Measurements from ENCODE around the gene SLIT3.

Gene SLIT3

DNA sequence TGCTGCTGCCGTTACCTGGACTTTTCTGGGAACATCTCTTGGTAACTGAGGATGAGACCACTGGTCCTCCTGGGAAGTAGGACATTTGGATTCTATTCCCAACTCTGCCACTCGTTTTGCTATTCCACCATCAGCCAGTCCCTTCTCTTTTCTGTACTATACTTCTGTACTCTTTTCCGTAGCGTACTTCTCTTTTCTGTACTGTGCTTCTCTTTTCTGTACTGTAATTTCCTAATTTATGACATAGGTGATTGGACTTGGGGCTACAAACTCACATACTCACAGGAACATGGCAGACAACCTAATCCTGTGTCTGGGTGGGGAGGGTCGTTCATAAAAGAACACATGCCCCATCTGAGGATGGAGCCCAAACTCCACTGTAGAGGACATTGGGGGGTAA, 386.4 kb downstream of the SLIT3 start:
- no peak for DNase-seq

DNA sequence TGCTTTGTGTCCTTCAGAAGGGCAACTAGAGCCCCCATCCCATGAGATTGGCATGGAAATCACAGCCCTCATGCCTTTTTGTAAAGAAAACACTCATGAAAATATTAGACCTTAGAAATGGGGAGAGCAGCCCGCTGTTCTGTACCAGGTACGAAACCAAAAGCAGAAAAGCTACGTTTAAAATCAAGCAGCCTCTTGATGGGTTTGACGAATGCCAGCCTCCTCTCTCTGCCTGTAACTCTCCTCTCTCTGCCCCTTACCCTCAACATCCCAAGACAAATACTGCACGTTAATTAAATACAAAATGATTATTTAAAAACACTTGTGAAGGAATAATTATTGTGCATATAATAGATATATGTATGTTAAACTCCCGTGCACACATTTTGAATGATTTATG, 390.1 kb downstream of the SLIT3 start:
- DNase-seq, result no peak

DNA sequence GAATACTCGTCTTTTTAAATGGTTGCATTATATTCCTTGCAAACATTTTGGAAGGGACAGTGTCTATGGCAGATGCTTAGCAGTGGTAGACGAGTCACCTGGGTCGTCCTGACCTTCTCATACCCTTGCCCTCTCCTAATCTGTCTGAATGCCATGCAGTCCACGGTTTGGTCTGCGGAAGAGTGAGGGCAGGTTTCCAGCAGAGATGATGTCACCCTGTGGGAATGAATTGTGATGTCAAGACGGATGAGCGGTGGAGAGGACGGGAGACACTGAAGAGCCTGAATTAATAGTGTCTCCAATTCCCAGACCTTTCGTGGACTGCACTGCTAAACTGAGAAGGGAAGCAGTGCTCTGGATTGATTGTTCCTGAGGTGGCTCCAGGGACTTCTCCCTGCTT, 392.7 kb downstream of the SLIT3 start:
- DNase-seq, result no peak

DNA sequence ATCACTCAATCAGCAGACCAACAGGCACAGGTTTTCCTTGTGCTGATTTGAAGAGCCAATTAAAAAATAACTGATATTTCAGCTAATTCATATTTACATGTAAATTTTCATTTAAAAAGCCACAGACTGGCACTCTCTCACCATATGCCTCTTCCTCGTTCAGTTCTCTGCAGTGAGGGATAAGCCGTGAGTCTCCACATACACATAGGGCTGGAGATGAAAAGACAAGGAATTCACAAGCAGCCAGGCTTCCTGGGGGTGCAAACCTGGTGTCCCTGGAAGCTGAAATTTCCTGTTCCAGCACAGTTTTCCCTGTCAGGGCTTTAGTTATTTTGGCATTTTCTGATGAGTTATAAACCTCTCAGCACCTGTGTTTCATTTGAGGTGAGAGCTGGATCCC, 397.9 kb downstream of the SLIT3 start:
- no peak for DNase-seq

DNA sequence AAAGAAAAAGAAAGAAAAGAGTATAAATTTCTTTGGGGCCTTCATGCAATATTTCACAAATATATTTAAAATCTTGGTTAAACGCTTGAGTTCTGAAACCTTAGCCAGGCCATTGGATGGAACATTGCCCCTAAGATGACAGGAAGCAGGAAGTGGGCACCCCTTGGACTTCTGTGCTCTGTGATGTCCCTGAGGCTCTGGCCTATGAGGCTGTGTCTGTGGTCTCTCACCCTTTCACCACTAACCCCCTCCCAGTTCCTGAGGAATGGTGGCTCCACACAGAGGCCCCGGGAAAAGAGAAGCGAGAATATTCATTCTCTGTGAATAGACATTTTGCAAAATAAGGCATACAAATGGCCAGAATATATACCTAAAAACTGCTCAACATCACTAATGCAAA, 401.3 kb downstream of the SLIT3 start:
- no peak for DNase-seq

DNA sequence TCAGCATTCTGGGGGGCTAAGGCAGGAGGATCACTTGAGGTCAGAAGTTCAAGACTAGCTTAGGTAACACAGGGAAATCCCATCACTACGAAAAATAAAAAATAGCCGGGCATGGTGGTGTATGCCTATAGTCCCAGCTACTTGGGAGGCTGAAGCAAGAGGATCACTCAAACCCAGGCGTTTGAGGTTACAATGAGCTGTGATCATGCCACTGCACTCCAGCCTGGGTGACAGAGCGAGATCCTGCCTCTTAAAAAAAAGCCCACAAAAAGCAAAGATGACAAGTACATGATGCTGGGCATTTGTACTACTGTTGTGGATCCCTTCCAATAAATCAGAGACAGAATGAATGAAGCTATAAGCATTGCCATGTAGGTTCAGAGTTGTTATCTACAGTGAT, 401.7 kb downstream of the SLIT3 start:
- no peak for DNase-seq

DNA sequence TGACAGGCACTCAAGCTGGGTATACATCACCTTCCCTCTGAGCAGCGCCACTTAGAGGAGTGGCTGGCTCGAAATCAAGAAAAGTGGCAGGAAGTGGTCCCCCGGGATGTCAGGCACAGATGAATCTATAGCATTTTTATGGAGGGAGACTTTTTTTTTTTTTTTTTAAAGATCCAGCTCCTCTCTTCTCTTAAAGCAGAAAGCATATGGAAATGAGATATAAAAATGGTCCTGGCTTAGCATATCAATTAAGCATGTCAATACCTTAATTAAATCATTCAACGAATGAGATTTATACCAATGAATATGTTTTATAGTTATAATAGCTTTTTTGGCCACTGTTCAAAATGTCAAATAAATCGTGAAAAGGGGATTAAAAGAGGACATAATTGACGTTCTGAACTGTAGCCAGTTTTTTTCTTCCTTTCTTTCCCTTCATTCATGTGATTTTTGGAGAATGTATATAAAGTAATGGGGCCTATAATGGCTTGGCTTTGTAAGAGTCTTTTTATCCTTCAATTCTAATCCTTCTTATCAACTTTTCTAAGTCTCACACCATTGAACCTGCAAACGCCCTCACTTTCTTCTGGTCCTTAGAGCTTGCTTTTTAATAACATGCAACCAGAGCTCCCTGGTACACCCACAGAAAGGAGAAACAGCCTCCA, 402.6 kb downstream of the SLIT3 start:
- peak in 2 of 3 experiments; percentile 0 to 82 for DNase-seq

DNA sequence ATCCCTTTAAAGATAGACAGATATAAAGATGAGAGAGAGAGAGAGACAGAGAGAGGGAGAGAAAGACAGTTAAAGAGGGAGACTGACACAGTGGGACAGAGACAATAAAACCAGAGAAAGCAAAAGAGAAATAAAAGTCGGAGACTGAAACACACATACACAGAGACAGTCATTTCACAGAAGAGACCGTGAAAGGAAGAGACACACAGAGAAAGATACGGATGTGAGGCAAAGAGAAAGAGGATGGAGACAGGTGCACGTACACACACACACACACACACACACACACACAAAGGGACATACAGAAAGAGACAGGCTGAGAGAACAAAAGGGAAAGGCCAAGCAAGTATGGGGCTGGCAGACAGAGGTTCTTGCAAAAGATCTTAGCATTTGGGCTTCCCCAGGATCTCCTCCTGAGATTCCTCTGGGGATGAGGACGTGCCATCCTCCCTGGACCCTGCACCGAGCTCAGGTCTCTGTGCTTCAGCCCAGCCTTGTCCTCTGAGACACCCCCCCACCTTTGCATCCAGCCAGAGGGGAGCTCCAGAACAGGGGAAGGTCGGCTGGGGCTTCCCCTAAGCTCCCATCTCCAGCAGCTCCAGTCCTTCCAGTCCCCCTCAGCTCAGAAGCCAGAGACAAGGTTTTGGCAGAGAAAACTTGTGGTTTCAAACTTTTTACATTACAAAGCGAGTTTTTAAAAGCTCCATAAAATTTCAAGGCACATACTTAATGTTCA, 403.4 kb downstream of the SLIT3 start:
- no peak for DNase-seq

DNA sequence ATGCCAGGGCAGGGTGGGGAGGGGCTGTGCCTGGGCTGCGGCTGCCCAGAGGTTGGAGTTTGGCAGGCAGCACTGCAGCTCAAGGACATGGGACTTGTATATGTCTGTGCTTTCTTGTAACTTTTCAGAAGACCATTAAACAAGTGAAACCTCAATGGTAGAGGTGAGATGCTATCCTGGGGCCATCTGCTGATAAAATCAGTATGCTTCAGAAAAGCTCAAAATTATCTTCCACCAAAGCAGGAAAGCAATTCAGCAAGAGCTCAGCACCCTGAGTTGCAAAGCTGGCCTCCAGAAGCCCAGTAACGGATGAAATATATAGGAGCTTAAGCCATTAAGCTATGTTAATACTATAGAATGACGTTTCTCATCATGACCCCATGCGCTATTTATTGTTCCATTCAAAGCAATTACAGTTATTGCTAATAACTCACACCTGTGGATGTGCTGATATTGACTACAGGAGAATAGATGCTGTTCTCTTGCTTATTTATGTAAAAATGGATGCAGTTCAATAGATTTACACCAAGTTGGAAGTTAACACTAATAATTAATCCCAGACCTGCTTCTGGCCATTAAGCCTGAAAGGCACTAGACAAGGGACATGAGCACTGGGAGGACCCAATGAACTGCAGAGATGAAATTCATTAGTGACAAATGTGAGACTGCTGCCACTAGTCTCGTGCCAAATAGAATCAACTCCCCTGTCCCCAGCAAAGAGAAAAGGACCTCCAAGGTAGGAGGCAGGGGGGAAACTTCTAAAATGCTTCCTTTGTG, 405.5 kb downstream of the SLIT3 start:
- no peak for DNase-seq

DNA sequence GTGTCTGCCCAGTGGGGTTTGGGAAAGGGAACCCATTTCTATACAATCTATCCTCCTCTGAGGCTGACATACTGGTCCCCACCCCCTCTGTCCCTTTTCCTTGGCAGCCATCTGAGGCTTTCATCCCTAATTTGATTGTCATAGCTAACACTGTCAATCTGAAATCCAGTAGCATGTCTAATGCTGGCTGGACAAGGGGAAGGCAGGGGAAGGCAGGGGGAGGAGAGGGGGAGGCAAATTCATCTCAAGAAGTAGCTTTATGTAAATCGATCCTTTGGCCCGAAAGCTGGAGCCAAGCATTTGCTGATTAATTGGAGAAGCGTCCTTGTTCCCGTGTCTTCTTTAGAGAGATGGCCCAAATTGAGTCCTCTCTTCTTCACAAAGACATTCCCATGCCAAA, 407.7 kb downstream of the SLIT3 start:
- DNase-seq, result no peak

DNA sequence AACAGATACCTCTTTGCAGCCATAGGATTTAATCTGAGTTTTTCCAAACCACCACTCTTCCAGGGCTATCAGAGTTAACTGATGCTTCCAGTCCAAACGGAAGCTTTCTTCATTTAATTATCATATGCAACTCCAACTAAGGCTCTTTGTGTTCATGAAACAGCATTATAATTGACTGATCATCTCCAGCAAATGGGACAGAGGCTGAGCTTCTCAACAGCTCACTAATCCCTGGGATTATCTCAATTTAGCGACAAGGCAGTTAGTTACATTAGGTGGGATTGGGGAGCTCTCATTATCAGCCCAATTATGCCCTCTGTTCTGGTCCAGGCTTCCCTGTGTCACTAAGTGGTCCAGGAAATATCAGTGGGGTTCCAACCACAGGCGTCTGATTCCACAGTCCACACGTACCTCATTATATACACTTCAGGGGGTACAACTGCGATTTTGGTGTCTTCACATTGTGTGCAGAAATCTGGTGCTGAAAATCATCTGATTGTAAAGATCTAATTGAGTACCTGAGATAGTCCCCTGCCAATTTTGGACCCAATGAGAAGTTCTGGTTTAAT, 408.2 kb downstream of the SLIT3 start:
- DNase-seq, result no peak

DNA sequence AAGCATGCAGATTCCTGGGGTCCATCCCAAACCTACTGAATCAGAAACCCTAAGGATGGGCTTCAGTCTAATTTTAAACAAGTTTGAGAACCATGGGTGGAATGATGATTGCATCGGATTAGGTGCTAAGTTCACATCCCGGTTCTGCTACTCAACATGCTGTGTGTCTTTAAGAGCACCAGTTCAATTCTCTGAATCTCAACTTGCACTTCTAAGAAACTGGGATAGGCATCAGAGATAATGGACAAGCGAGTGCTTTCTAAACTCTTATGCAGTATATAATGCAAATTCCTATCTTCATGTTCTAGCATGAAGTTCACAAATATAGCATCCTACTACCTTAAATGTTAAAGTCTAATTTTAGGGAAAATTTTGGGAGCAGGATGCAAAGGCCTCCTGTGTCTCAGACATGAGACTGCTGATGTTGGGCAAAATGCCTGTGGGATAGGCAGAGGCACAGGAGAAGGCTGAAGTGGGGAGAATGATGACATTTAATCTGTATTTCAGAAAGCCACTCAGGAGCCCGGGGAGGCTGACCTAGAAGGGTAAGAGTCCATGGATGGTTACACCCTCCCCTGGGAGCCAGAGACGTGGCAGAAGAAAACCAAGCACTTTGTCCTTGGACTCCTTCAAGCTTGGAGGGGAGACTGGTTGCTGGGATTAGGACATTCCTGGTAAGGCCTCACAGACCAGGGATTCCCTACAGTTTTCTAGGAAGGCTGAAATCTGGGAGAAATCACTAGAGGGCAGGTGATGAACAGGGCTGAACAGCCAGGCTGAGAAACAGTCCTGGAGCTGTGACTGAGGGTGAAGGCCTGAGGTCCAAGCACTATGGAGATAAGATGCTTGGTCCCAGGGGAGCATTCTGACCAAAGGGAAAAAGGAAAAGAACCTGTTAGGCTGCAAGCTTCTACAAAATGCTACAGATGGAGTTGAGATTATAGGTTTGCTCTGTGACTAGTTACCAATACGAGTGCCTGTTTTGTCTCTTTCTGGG, 409.8 kb downstream of the SLIT3 start:
- peak in 1 of 3 experiments; percentile 64 for DNase-seq

DNA sequence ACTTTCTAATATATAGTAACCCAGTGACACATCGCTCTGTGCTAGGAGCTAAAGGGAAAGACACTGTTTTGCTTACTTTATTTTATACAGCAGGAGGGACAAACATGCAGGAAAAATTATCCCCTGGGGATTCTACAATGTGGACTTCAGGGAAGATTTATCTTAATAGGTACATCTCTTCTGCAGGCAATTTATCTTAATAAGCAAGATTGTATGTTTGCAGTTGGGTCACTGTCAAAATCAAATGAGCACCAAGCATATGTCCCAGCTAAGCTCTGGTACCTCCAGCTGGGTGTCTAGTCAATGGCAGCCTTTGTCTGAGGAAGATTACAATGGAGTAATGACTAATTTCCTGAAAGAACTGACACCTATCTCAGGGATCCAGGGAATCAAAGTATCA, 411.9 kb downstream of the SLIT3 start:
- no peak for DNase-seq

DNA sequence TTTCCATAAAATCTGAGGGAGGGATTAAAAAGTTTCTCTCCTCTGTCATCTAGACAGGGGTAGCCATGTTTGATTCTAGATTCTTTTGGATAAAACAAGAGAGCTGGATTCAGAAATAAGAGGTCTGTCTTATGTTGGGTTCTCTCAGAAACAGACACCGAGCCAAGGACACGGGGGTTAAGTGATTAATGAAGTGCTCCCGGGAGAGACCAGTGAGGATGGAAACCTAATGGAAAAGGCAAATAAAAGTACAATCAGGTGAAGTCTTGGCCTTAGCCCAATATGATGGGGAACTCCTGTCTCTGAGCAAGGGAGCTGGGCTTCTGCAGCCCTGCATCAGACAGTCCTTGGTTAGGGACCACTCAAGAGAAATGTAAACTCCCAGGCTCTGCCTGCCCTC, 413.0 kb downstream of the SLIT3 start:
- DNase-seq, result no peak

DNA sequence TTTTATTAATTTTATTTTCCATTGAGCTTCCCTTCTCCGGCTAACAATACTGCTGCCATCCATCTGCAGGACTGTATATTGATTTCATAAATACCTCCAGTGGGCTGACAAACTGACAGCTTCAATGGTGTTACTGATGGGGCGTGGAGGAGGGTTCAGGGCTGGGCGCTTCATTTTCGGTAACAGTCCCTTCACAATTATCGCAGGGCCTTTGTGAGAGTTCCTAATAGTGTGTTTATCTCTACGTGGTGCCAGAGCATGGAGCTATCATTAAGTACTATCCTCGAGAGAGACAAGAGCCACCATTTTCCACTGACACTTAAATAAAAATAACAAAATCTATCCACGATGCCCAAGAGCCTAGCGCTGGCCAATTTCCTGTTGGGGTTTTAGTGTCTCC, 414.8 kb downstream of the SLIT3 start:
- peak in 1 of 3 experiments; percentile 4 for DNase-seq

DNA sequence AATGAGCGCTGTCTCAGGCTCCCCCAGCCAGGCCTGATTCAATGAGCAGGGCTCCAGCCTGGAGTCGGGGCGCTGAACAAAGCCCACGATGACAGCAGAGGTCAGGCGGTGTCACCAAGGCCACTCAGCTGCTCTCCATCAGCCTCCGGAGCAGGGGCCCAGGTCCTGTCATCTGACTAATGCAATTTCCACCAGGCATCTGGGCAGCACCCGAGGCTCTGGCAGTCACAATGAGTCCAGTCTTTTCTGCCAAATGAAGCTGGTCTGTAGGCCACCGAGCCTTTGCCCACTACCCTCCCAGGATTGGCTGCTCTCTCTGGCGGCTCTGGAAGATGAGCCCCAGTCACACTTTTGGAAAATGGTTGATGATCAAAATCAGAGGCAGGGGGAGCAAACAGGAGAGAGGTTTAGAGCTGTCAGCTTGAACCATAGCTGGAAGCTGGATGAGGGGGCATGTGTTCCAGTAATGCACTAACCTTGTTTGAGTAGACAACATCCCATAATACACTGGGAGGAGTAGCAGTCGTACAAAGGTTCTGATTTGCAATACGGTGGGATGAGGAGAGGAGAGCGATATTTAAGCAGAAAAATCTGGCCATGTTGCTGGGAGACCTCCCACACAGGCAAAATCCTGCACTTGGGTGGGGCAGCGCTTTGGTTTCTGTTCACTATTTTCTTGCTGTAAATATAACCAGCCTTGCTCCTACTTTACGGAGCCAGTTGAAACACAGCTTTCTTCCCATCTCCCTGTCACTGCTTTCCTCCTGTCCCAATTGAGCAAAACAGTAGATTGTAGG, 415.4 kb downstream of the SLIT3 start:
- DNase-seq, result no peak

DNA sequence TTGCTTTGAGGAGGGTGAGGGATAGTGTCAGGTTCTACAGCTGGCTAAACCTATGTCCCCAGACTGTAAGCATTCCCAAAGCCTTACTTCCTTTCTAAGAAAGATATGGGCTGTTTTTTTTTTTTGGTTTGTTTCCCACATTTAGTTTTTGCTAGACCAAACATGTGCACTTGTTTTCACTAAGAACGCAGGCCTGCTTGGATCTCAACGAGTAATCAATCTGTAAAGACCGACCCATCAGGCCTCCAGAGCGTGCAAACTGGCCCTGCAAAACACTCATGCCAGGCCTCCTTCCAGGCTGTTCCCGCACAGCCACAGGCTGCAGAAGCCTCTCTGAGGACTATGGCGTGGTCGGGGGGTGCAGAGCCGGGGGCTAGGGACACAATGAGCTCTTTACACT, 416.9 kb downstream of the SLIT3 start:
- DNase-seq, result no peak

DNA sequence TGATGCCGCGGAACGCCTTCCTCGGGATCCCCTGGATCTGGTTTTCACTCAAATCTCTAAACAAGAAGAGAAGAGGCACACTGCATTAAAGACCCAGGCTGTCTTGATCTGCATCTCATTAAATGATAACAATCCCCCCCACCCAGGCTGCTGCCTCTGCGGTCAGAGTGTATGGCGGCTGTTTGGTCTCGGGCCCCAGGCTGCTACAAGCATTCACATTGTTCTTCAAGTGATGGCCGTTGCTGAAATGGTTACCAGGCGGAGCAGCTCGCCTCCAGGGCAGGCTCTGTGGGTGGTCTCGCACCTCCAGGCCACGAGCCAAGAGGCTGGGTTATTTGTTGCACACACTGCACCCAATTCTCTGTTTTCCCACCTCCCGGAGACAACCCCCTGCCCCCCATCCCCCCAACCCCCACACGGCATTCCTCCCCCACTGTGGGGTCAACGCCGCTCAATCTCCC, 417.6 kb downstream of the SLIT3 start:
- no peak for DNase-seq

DNA sequence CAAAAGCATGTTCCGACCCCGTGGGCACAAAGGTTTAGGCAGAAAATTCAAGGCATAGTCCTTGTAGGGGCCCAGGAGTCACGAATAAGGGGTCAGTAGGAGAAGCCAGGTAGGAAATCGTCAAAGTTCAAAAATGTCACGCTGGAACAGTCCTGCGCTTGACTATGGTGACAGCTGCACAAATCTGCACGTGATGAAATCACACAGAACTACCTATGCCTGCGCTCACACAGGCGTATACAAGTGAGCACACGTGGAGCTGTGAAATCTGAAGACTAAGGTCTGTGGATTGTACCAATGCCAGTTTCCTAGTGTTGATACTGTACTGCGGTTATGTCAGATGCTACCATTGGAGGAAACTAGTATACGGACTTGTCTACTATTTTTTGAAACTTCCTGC, 418.7 kb downstream of the SLIT3 start:
- no peak for DNase-seq

DNA sequence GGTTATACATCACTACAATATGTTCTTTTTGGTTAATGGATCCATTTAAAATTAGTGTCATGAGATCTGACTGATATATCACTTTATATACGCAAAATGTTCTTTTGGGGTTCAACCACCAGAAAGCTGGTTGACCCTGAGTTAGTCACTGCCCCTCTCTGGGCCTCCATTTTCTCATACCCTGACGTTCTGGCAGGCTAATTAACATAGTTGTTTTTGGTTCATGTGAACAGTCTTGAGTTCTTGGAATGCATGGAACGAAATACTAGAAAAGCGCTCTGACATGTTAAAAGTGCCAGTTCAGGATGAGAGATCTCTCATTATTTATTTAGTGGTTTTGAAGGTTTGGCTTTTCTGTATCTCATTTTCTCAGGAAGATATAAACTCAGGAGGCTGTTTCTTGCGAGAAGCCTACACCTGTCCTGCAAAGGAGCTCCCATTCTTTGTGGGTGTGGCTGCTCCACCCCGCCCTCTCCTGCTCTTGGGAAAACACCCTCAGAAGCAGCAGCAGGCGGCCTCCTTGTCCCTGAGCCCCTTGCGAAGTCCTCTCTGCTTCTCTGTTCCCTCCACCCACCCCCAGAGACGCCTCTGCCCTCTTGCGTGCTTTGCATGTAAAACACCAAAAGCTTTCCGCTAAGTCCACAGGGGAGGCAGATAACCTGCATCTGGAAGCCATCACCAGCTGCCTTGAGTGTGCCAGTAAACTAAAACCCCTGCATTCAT, 419.4 kb downstream of the SLIT3 start:
- peak in 1 of 3 experiments; percentile 21 for DNase-seq

DNA sequence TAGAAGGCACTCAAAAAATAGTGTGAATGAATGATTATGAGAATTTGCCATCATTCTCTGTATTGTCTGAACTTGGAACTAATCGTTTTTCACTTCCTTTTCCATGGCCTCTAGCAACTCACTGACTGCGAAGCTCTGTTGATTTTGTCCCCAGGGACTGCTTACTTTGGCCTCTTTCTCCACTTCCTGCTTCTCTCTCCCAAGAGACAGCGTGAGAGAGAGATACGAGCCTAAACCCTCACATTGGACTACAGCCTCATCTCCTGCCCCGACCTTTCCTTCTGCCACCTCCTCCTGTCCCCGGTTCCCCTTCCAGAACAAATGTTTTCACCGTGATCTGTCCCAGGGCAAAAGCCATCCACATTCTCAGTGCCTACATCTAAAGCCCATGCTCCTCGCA, 421.0 kb downstream of the SLIT3 start:
- DNase-seq, result no peak
